H1 (cell line): ENCODE data around the gene CSHL1. TPM values are rescaled to one million over a fixed set of nuclear protein-coding genes. Genes with fewer than 3 reads are reported as not detected.
A peak's percentile ranks its signal among the peaks of the same experiment; 100 is the strongest.

Experiments
- CTCF ChIA-PET: fragments of 300-600 bp; sonication (Branson Sonifier 250); formaldehyde crosslinking; loops from one replicate; lab custom pipeline; 2021; ENCODE audit not compliant: partially characterized antibody; lab: Charles Lee
- POLR2A ChIA-PET: fragments of 300-600 bp; sonication (Branson Sonifier 250); formaldehyde crosslinking; loops from one replicate; lab custom pipeline; 2021; ENCODE audit warnings: inconsistent platforms; ENCODE audit not compliant: partially characterized antibody; lab: Charles Lee
- DNase-seq, 2 experiments: peaks; one replicate each; pipeline versions ENCODE4 v3.0.0 to v3.0.0-alpha.2; 2010 to 2022; ENCODE audit warnings: low spot score in 2 of 2, low read depth in 1 of 2, mixed read lengths in 1 of 2
- FAIRE-seq: peaks from 2 replicates; lab custom pipeline; 2011; peaks lifted over from hg19 to GRCh38; lab: Jason Lieb, UNC
- H2AFZ ChIP-seq: 2 replicates; pipeline ENCODE4 v1.8.1; 2012; ENCODE audit warnings: low read length, inconsistent platforms
- H2AK5ac ChIP-seq: 2 replicates; pipeline ENCODE4 v1.6.1; 2013; ENCODE audit warnings: low read depth, low read length
- H2BK120ac ChIP-seq: replicated peaks from 2 replicates; pipeline ENCODE3; 2013; ENCODE audit warnings: low read depth, low read length, inconsistent platforms
- H2BK12ac ChIP-seq: 2 replicates; pipeline ENCODE4 v1.6.1; 2013; ENCODE audit warnings: low read depth, low read length
- H2BK15ac ChIP-seq: 2 replicates; pipeline ENCODE4 v1.6.1; 2013; ENCODE audit warnings: low read length
- H2BK20ac ChIP-seq: 2 replicates; pipeline ENCODE4 v1.6.1; 2013; ENCODE audit warnings: low read length
- H2BK5ac ChIP-seq: 2 replicates; pipeline ENCODE4 v1.6.1; 2013; ENCODE audit warnings: low read depth, low read length
- H3K14ac ChIP-seq: 2 replicates; pipeline ENCODE4 v1.6.1; 2013; ENCODE audit warnings: inconsistent platforms; ENCODE audit not compliant: insufficient read length
- H3K18ac ChIP-seq: 2 replicates; pipeline ENCODE4 v1.6.1; 2013; ENCODE audit warnings: low read length; ENCODE audit errors: extremely low read depth
- H3K23ac ChIP-seq: 2 replicates; pipeline ENCODE4 v1.6.1; 2013; ENCODE audit warnings: inconsistent platforms; ENCODE audit not compliant: insufficient read length
- H3K23me2 ChIP-seq: 2 replicates; pipeline ENCODE4 v1.6.1; 2013; ENCODE audit warnings: low read depth, low read length
- H3K27ac ChIP-seq: 2 replicates; pipeline ENCODE4 v1.6.1; 2011; ENCODE audit warnings: low read depth, low read length, inconsistent platforms
- H3K27me3 ChIP-seq, 4 experiments: replicated peaks in 1 of 4; 1 replicate in 1 of 4; 2 replicates in 3 of 4; pipeline versions ENCODE4 v1.6.1 to v1.8.1; 2011 to 2013; ENCODE audit warnings: low read length in 3 of 4, mild to moderate bottlenecking in 3 of 4, inconsistent platforms in 2 of 4, mixed read lengths in 2 of 4, moderate library complexity in 1 of 4; ENCODE audit not compliant: control insufficient read depth in 3 of 4, insufficient read depth in 3 of 4; ENCODE audit errors: extremely low read depth in 1 of 4
- H3K36me3 ChIP-seq, 4 experiments: 2 replicates each; pipeline versions ENCODE4 v1.6.1 to v1.8.1; 2011 to 2013; ENCODE audit warnings: mild to moderate bottlenecking in 4 of 4, low read length in 3 of 4, moderate library complexity in 2 of 4, control low read depth in 1 of 4, inconsistent platforms in 1 of 4; ENCODE audit not compliant: insufficient read depth in 4 of 4, control insufficient read depth in 2 of 4
- H3K4ac ChIP-seq: replicated peaks from 2 replicates; pipeline ENCODE3; 2013; ENCODE audit warnings: low read length, low read depth, mixed read lengths, inconsistent platforms; ENCODE audit not compliant: insufficient read length
- H3K4me1 ChIP-seq, 4 experiments: replicated peaks in 1 of 4; 1 replicate in 1 of 4; 2 replicates in 3 of 4; pipeline versions ENCODE4 v1.6.1 to v1.8.1; 2011 to 2013; ENCODE audit warnings: low read length in 3 of 4, inconsistent platforms in 2 of 4, mixed read lengths in 1 of 4; ENCODE audit not compliant: insufficient read depth in 4 of 4, control insufficient read depth in 3 of 4
- H3K4me2 ChIP-seq, 2 experiments: 2 replicates each; pipeline versions ENCODE4 v1.6.1 to v1.8.1; 2011 to 2013; ENCODE audit warnings: low read depth in 2 of 2, low read length in 2 of 2, control low read depth in 1 of 2, inconsistent platforms in 1 of 2, mild to moderate bottlenecking in 1 of 2; ENCODE audit not compliant: insufficient read depth in 1 of 2
- H3K4me3 ChIP-seq, 4 experiments: fragments of 200-600, 300-600 bp in 1 of 4; sonication (generic), shearing (Covaris generic), sonication (Bioruptor Twin) in 1 of 4; 2 replicates each; pipeline versions ENCODE4 v1.5.1 to v1.8.1; 2011 to 2016; ENCODE audit warnings: low read length in 4 of 4, low read depth in 3 of 4, control low read depth in 2 of 4, inconsistent platforms in 2 of 4, mild to moderate bottlenecking in 2 of 4, mixed read lengths in 1 of 4, moderate library complexity in 1 of 4; ENCODE audit not compliant: insufficient read depth in 2 of 4; ENCODE audit errors: extremely low read depth in 1 of 4
- H3K56ac ChIP-seq: replicated peaks from 2 replicates; pipeline ENCODE3; 2013; ENCODE audit warnings: low read depth, mild to moderate bottlenecking, mixed read lengths, low read length, inconsistent platforms; ENCODE audit not compliant: insufficient read length
- H3K79me1 ChIP-seq: 2 replicates; pipeline ENCODE4 v1.6.1; 2013; ENCODE audit warnings: low read depth, low read length, control low read depth
- H3K79me2 ChIP-seq, 2 experiments: 2 replicates each; pipeline versions ENCODE4 v1.6.1 to v1.8.1; 2012 to 2013; ENCODE audit warnings: low read length in 2 of 2, mild to moderate bottlenecking in 2 of 2, inconsistent platforms in 1 of 2; ENCODE audit not compliant: insufficient read depth in 2 of 2, control insufficient read depth in 1 of 2
- H3K9ac ChIP-seq, 4 experiments: replicated peaks in 1 of 4; 1 replicate in 1 of 4; 2 replicates in 3 of 4; pipeline versions ENCODE4 v1.6.1 to v1.8.1; 2011 to 2013; ENCODE audit warnings: low read depth in 3 of 4, low read length in 3 of 4, control low read depth in 2 of 4, mild to moderate bottlenecking in 2 of 4, moderate library complexity in 2 of 4, inconsistent platforms in 1 of 4; ENCODE audit errors: extremely low read depth in 1 of 4
- H3K9me3 ChIP-seq, 2 experiments: 2 replicates each; pipeline versions ENCODE4 v1.6.1 to v1.8.1; 2012 to 2013; ENCODE audit warnings: mild to moderate bottlenecking in 2 of 2, moderate library complexity in 2 of 2, control low read depth in 1 of 2, inconsistent platforms in 1 of 2, low read depth in 1 of 2, low read length in 1 of 2, mixed read lengths in 1 of 2; ENCODE audit not compliant: insufficient read depth in 2 of 2
- H4K20me1 ChIP-seq, 2 experiments: replicated peaks in 1 of 2; 2 replicates each; pipeline versions ENCODE3 to v1.8.1; 2011 to 2013; ENCODE audit warnings: inconsistent platforms in 2 of 2, low read length in 2 of 2, mild to moderate bottlenecking in 1 of 2; ENCODE audit not compliant: insufficient read depth in 2 of 2, control insufficient read depth in 1 of 2
- H4K5ac ChIP-seq: 2 replicates; pipeline ENCODE4 v1.6.1; 2013; ENCODE audit warnings: low read length, low read depth, mixed read lengths, inconsistent platforms; ENCODE audit not compliant: insufficient read length
- H4K8ac ChIP-seq: 2 replicates; pipeline ENCODE4 v1.8.0; 2013; ENCODE audit warnings: mild to moderate bottlenecking, moderate library complexity, low read length, inconsistent platforms; ENCODE audit not compliant: insufficient read depth; ENCODE audit errors: extremely low read depth
- H4K91ac ChIP-seq: replicated peaks from 2 replicates; pipeline ENCODE3; 2013; ENCODE audit warnings: low read length, mixed read lengths, inconsistent platforms; ENCODE audit not compliant: insufficient read length
- CEBPB ChIP-seq: IDR thresholded peaks from 2 replicates; pipeline ENCODE4 v1.6.1; 2012; ENCODE audit warnings: low read depth, low read length
- CHD1 ChIP-seq: IDR thresholded peaks from 2 replicates; pipeline ENCODE4 v1.6.1; 2012; ENCODE audit warnings: low read depth, low read length, improper control_type of control experiment
- CTBP2 ChIP-seq: IDR thresholded peaks from 2 replicates; pipeline ENCODE4 v1.7.0; 2011; ENCODE audit warnings: borderline replicate concordance, mild to moderate bottlenecking, moderate library complexity, mixed read lengths, low read length; ENCODE audit not compliant: insufficient read depth, insufficient read length
- HDAC2 ChIP-seq, 2 experiments: fragments of 300-600 bp in 1 of 2; sonication (generic) in 1 of 2; IDR thresholded peaks; 2 replicates each; pipeline ENCODE4 v1.6.1; 2011 to 2012; ENCODE audit warnings: low read depth in 2 of 2, low read length in 2 of 2, mild to moderate bottlenecking in 2 of 2, moderate library complexity in 2 of 2, borderline replicate concordance in 1 of 2, inconsistent platforms in 1 of 2
- HDAC6 ChIP-seq: IDR thresholded peaks from one replicate; pipeline ENCODE4 v1.7.1; 2012; ENCODE audit warnings: low read depth, mild to moderate bottlenecking, inconsistent platforms, low read length, moderate library complexity
- JUN ChIP-seq: IDR thresholded peaks from 2 replicates; pipeline ENCODE4 v1.6.1; 2011; ENCODE audit warnings: low read depth, mild to moderate bottlenecking, improper control_type of control experiment, low read length
- POLR2AphosphoS5 ChIP-seq: IDR thresholded peaks from 2 replicates; pipeline ENCODE4 v1.6.1; 2011; ENCODE audit warnings: low read depth, low read length
- RBBP5 ChIP-seq: IDR thresholded peaks from 2 replicates; pipeline ENCODE4 v1.7.1; 2012; ENCODE audit warnings: low read depth, mild to moderate bottlenecking, inconsistent platforms, low read length, moderate library complexity, borderline replicate concordance
- RNF2 ChIP-seq: fragments of 200-900, 300-1000 bp; sonication (generic); IDR thresholded peaks from 2 replicates; pipeline ENCODE4 v1.7.1; 2016; ENCODE audit warnings: borderline replicate concordance, low read depth, mild to moderate bottlenecking, antibody characterized with exemption, low read length; ENCODE audit not compliant: poor library complexity, severe bottlenecking; ENCODE audit errors: missing control alignments
- YY1 ChIP-seq: IDR thresholded peaks from 2 replicates; pipeline ENCODE4 v1.6.1; 2011; ENCODE audit warnings: low read depth, mild to moderate bottlenecking, low read length
- WGBS, 2 experiments: shearing (Covaris generic) in 1 of 2; methylation state at CpG; one replicate each; pipeline versions ENCODE4 v1.1.6 to v1.1.7; 2013 to 2015; ENCODE audit warnings: low lambda C conversion rate in 2 of 2, mixed read lengths in 2 of 2, inconsistent platforms in 1 of 2, low coverage in 1 of 2, missing lambda C conversion rate in 1 of 2; ENCODE audit not compliant: insufficient replicate concordance in 2 of 2, insufficient coverage in 1 of 2, insufficient read length in 1 of 2; ENCODE audit errors: extremely low coverage in 1 of 2, missing lambda C conversion rate in 1 of 2; 5-methylcytosine and 5-hydroxymethylcytosine counted together
- polyA plus RNA-seq, 7 experiments: library from polyadenylated mRNA; depleted of rRNA in 3 of 7; stranded (reverse) in 5 of 7; unstranded in 2 of 7; fragments of >200 nt in 5 of 7; fragments of 200-250 nt in 2 of 7; gene quantifications; 1 replicate in 5 of 7; 2 replicates in 1 of 7; 4 replicates in 1 of 7; pipeline versions ENCODE4 v1.2.1 to v1.2.3, GENCODE V29; 2011 to 2013; ENCODE audit warnings: missing spikeins in 2 of 7, mixed read lengths in 2 of 7
- total RNA-seq: library from RNA; stranded (reverse); fragmentation: NEBNext Ultra II Directional; extraction: Animal tissue kit (Norgen Biotek cat#: 25700); gene quantifications from 2 replicates; pipeline ENCODE4 v1.2.1, GENCODE V29; 2021
- TF ChIP-seq, protein P1 (sequence below): IDR thresholded peaks from 2 replicates; pipeline ENCODE4 v1.6.1; 2011; ENCODE audit warnings: low read depth, mild to moderate bottlenecking, low read length; ENCODE audit not compliant: insufficient read depth

The CSHL1 gene
- total and polyA plus RNA-seq, 2 of the 8 experiments (the other 6 are each of a cell fraction or from before 2014, with no cell fraction given): not detected

- peak within 1 kb of the TSS; percentile 3 to 32; a peak in 2 of 4 replicates for H3K4me2 ChIP-seq
- peak within 1 kb of the TSS; percentile 5; the same call in 1 of the 2 replicates for H3K18ac ChIP-seq
- H3K9ac ChIP-seq: no peak within 1 kb of the TSS
- no peak within 1 kb of the TSS for H3K23ac ChIP-seq
- H3K27ac ChIP-seq: no peak within 1 kb of the TSS
- H2BK5ac ChIP-seq: peak within 1 kb of the TSS; percentile 86; the same call in 1 of the 2 replicates
- H3K4me3 ChIP-seq: no peak within 1 kb of the TSS
- FAIRE-seq (no peak), DNase-seq (peak in 1 of 2 experiments; percentile 45)
- H4K8ac ChIP-seq: peak within 1 kb of the TSS; percentile 15; the same call in 1 of the 2 replicates
- no peaks in the 10 kb centered on the region for H4K20me1 ChIP-seq
- H3K27me3 ChIP-seq: no peaks in the 10 kb centered on the region
- no peak within 1 kb of the TSS for H2BK120ac ChIP-seq
- no peaks in the 10 kb centered on the region for H3K79me2 ChIP-seq
- peak within 1 kb of the TSS; percentile 57 for H3K4ac ChIP-seq
- H3K9me3 ChIP-seq: no peaks in the 10 kb centered on the region
- H3K4me1 ChIP-seq: peaks cover 0 to 16% (median 12%) of the 10 kb centered on the region in 4 experiments; a peak in 6 of 7 replicates
- H4K5ac ChIP-seq: no peak within 1 kb of the TSS
- H3K23me2 ChIP-seq: no peaks in the 10 kb centered on the region
- no peaks in the 10 kb centered on the region for H3K36me3 ChIP-seq
- H2BK20ac ChIP-seq: 0 out of 2 replicates have a peak within 1 kb of the TSS, but pooled peaks have one; percentile 34
- no peaks in the 10 kb centered on the region for H3K79me1 ChIP-seq
- no peak within 1 kb of the TSS for H3K14ac ChIP-seq
- peak within 1 kb of the TSS; percentile 77 for H2AFZ ChIP-seq
- no peak within 1 kb of the TSS for H3K56ac ChIP-seq
- peak within 1 kb of the TSS; percentile 95 for H2BK15ac ChIP-seq
- peak within 1 kb of the TSS; percentile 61 for H4K91ac ChIP-seq
- H2BK12ac ChIP-seq: peak within 1 kb of the TSS; percentile 84; the same call in 1 of the 2 replicates
- 88% methylated on average over 12 of the region's 19 CpGs; no CpG with 5 or more reads in 1 of the 2 experiments for WGBS, 2 experiments
- H2AK5ac ChIP-seq: no peak within 1 kb of the TSS
- ChIA-PET CTCF (interaction anchor here (0.6 to 11.4 kb wide), 15 partner anchors 8 to 93 kb away, joined by 3 to 164 read pairs (median 6); partner anchors contain the start of genes CSHL1, GH1 and GH2), POLR2A (interaction anchor here (0.6 to 3.3 kb wide), 3 partner anchors 8 to 12 kb away, joined by 3 to 8 read pairs (median 3); no protein-coding TSS in a partner anchor)
- TF ChIP-seq CHD1 (no peak), RNF2 (no peak), CEBPB (no peak), RBBP5 (no peak), YY1 (no peak), HDAC2 (IDR thresholded peaks at IDR 0.05; ENCODE audit: borderline replicate concordance in 1 of 2, low read depth in 2 of 2, low read length in 2 of 2) (no peak), JUN (no peak), POLR2AphosphoS5 (no peak), HDAC6 (no peak), CTBP2 (no peak)
- TF ChIP-seq, protein P1, sequence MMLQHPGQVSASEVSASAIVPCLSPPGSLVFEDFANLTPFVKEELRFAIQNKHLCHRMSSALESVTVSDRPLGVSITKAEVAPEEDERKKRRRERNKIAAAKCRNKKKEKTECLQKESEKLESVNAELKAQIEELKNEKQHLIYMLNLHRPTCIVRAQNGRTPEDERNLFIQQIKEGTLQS: no peak
Measured at GRCh38 chr17:63931981-63932561, 21.0 kb upstream of the CSHL1 start, which contains the start of gene CD79B. CD79B (minus strand) TSS chr17:63932331; CDS start chr17:63932261, 70 bp downstream.
